GM21786 (cell line): ENCODE data around the gene MACO1.
"Not testable (repeated sequence)": the region's sequence is repeated elsewhere in the genome, so short reads cannot be mapped to it uniquely, and the experiment has no call there.

Experiments
- ATAC-seq: cut with Tn5 transposase; IDR thresholded peaks from one replicate; pipeline ENCODE4 v1.9.1; 2021; ENCODE audit not compliant: unreplicated experiment

MACO1 gene

DNA sequence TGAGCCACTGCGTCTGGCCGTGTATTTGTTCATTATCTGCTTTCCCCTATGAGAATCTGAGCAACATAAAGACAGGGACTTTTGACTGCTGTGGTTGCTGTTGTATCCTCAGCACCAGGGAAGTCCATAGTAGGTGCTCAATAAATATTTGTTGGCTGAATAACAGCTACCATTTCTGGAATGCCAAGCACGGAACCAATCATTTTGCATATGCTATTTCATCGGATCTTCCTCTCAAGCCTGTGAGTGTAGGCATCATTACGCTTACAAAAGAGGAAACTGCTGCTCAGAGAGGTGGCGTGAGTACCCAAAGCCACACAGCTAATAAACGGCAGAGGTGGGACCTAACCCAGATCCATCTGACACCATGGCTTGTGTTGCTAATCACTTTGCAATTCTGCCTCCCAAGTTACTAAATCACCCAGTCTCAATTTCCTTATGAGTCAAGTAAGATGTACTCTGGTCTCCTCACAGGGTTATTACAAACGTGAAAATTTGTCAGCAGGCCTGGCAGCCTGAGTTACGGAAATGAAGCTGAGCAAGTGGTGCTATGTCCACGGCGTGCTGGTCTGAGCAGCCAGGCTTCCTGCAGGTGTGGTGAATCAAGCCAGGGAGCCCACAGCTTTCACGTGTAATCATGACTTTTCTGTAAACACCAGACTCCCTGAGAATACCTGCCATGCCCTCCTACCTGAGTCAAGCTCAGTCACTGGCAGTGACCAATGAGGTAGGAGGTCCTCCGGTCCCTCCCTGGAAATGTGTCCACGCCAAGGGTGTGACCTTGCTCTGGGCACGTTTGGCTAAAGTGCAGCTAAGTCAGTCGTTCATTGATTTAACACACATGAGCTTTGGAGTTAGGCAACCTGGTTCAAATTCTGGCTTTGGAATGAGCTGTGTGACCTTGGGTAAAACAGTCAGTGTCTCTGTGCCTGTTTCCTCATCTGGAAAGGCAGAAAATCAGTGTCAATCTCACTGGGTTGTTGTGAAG, 5.3 kb upstream of the MACO1 start:
- no peak for ATAC-seq

DNA sequence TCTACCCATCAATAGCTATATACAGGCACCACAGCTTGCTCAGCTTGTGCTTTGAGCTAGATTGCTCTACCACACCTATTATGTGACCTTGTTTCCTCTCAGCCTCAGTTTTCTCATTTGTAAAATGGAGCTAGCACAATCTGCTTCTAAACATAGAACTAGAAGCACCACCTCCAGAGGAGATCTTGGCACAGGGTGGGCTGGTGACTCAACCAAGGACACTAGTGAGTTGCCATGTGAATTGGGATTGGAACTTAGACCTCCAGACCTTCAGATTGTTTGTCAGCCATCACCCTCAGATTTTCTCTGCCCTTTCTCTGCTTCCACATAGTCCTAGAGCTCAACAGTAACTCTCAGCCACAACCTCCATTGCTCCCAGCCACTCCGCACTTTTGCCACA, 3.0 kb upstream of the MACO1 start:
- ATAC-seq, result no peak

GRCh38 chr1:25428475-25429166, 2.1 kb upstream of the MACO1 start:
- ATAC-seq, result no peak

DNA sequence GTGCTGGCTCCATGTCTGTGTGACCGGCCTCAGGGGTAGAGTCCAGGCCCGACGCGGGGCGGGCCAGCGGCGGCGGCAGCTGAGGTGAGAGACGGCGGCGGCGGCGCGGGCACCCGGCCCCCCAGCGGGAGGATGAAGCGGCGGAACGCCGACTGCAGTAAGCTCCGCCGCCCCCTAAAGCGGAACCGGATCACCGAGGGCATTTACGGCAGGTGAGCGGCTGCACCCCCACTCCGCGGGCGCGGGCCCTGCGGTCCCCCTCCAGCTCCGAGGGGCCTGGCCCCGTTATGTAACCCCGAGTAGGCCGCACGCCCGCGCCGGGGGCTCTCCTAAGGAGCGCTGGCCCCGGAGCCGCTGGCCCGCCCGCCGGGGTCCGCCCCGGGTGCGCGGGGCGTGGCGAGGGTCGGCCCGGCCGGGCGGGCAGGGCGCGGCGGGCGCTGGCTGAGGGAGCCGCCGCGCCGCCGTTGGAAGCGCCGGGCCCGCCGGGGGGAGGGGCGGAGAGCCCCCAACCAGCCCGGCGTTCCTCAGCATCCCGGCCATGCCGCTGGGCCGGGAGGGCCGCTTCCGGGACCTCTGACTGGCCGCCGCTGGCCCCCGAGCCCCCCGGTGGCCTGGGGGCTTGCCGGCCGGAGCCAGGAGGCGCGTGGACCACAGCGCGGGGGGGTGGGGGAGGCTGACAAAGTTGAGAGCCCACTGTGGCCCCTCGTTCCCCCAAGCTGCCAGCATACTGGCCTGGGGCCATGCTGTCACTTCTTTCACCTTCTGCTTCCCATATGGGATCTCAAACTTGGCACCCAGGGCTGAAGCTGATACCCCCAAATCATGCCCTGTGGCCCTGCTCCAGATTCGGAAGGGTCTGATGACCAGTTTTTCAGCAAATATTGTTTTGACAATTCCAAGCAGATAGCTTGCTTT, 527 bp downstream of the MACO1 start:
- ATAC-seq, result peak; percentile 14

GRCh38 chr1:25431955-25432719, 1.4 kb downstream of the MACO1 start:
- no peak for ATAC-seq

DNA sequence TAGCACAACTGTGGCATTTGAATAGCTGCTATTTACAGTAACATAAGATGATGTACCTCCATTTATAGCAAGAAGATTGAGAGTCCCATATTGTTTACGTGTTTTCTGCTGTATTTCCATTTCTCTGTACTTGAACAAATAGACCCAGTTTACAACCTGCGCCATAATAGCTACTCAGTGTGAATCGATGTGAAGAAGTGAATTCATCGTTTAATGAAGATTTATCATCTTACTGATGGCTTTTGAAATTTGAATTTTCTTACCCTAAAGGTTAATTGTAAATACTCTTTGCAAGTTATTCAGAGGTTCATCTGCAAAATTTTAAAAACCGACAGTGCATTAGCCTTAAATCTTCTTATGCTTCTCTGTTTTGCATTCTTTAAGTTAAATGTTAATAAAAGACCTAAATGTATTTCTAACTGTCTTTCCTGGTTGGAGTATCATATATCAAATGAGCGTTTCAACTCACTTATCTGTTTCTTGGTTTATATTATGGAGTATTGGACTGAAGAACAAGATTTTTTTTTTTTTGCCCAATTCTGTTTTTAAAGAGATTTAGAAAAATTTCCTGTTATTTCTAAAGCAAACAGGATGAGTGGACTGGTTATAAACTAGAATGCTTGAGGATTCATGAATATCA, 2.2 kb downstream of the MACO1 start:
- ATAC-seq, result no peak

DNA sequence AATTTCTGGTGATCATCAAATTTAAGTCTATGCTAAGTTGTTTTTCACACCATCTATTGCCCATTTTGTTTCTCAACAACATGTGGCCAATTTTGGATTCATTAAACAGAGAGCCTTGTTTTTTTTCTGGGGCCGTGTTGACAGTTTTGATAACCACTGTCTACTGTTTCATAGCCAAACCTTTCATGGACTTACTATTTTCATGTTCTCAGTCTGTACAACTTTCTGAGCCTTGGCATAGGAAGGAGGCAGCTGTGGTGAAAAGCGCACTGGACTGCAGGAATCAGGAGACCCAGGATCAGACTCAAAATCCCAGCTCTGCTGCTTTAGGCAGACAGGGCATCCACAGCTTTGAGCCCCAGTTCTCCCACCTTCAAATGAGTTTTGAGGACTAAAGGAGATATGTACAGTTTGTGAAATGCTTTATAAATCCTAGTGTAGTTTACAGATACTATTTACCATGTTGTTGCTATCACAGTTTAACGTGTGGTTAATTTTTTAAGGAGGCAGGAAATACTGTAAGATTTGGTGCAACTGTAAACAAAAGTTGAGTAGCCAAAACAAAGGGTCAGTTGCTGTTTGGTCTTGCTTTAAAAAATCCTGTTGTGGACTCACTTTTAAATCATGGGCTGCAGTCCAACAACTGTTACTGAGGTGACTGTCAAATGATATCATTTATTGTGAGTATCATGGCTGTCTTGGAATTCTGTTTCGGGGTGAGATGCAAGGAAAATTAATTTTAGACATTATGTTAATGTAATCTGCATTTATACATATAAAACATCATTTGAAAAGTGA, 2.9 kb downstream of the MACO1 start:
- ATAC-seq, result no peak

DNA sequence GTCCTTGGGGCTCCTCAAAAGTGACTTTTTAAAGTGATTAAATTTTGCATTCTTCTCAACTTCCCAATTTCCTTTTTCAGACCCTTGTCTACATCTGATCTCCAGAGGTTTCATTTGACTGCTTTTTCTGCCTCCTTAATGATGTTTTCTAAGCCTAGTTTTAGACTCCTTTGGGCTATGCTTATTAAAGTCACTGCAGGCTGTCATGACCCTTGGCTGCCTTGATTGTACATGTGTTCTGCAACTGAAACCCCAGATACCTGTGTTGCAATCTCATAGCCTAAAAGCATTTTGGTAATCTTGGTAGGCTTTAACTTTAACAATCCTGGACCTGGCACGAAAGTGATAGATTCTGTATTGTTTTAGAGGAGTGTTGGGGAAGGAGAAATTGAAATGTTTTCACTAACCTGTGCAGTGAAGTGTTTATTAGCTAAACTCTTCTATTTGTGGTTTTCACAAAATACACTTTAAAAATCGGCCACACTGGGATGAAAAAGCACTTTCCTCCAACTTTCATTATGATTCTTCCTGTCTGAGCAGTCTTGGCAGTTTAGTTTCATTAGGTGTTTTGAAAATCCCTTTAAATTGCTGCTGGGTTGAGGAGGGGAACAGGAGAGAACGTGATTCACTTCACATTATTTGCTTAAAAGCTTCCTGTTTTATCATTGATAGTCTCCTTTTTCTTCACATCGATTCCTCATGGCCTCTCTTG, 4.9 kb downstream of the MACO1 start:
- no peak for ATAC-seq

GRCh38 chr1:25437672-25438071, 7.0 kb downstream of the MACO1 start:
- no peak for ATAC-seq

GRCh38 chr1:25439287-25439686, 8.6 kb downstream of the MACO1 start:
- no peak for ATAC-seq

- ATAC-seq, result no peak
Observed at GRCh38 chr1:25442178-25442577, 11.5 kb downstream of the MACO1 start.

GRCh38 chr1:25443030-25443699, 12.5 kb downstream of the MACO1 start:
- no peak for ATAC-seq

- not testable (repeated sequence) for ATAC-seq
Observed at GRCh38 chr1:25444604-25445003, 13.9 kb downstream of the MACO1 start.

DNA sequence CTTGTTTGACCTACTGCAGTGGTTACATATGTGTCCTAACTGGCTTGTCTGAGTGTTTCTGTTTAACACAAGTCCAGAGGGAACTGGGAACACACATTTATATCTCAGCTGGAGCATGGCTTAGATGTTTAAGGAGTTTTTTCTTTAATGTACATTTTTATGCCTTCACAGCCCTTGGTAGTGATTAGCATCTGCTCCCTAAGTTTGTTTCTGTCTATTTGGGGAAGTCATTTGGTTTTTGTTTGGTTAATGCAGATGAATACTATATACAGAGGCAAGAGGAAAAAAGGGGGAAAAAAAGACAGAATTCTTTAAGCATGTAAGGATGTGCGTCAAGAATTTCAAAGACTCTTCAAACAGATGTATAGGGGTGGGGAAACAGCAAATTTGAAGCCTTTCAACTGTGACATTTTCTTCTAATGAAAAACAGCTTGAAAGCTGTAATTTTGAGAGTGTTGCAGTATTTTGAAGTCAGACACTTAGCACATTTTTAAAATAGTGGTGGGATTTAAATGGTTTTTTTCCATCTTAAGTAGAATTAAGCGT, 15.4 kb downstream of the MACO1 start:
- ATAC-seq, result no peak

- peak; percentile 56 for ATAC-seq
Observed at GRCh38 chr1:25447547-25447946, 16.9 kb downstream of the MACO1 start.

- no peak for ATAC-seq
Observed at GRCh38 chr1:25450891-25451290, 20.2 kb downstream of the MACO1 start.

DNA sequence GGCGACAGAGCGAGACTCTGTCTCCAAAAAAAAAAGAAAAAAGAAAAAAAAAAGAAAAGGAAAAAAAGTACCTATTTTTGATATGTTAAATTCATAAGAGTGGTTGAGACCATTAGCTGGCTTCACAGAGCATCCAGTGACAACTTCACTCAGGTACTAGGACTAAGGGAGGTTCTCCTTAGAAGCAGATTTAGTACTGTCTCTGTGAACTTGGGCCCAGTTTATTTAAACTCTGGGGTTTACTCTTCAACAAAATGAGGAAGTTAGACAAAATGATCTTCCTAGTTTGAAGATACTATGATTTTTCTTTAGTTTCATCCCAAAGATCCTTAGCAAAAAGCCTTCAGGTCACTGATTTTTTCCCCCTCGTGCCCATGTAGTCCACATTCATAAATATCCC, 21.2 kb downstream of the MACO1 start:
- ATAC-seq, result no peak

- no peak for ATAC-seq
Observed at GRCh38 chr1:25456502-25456901, 25.8 kb downstream of the MACO1 start.
